B cell (primary cell): ENCODE measurements around the gene TENT5C. TPM values are rescaled to one million over a fixed set of nuclear protein-coding genes. Genes with fewer than 3 reads are reported as not detected.

Experiments used
- ATAC-seq: fragments of 200-7000 bp; cut with Tn5 transposase; one replicate; pipeline ENCODE4 v1.10.0; 2021; ENCODE audit warnings: low read depth, mild to moderate bottlenecking, moderate number of reproducible peaks, moderate library complexity
- CTCF ChIA-PET: fragments of 350-600 bp; sonication (Branson Sonifier 250); formaldehyde crosslinking; loops from one replicate; lab custom pipeline; 2021; ENCODE audit warnings: antibody characterized with exemption, inconsistent platforms; lab: Charles Lee
- POLR2A ChIA-PET: fragments of 350-600 bp; sonication (Branson Sonifier 250); formaldehyde crosslinking; loops from one replicate; lab custom pipeline; 2021; ENCODE audit warnings: antibody characterized with exemption; lab: Charles Lee
- DNase-seq: peaks from one replicate; pipeline ENCODE4 v3.0.0; 2013
- H2AFZ ChIP-seq: 2 replicates; pipeline ENCODE4 v1.6.1; 2012; ENCODE audit warnings: mild to moderate bottlenecking, low read depth, low read length; ENCODE audit not compliant: insufficient read depth, poor library complexity, severe bottlenecking
- H3K27ac ChIP-seq, 2 donors: 1 replicate in 1 of 2; 2 replicates in 1 of 2; pipeline ENCODE4 v1.5.1; 2012 to 2013; ENCODE audit warnings: low read length in 2 of 2, mild to moderate bottlenecking in 2 of 2, moderate library complexity in 1 of 2
- H3K27me3 ChIP-seq, 4 experiments: fragments of 200-600 bp in 1 of 4; sonication (generic) in 1 of 4; replicated peaks in 1 of 4; 1 replicate in 2 of 4; 2 replicates in 2 of 4; pipeline versions ENCODE4 v1.6.1 to v1.7.0; 2013 to 2016; ENCODE audit warnings: low read length in 3 of 4, mild to moderate bottlenecking in 2 of 4, mixed read lengths in 1 of 4, moderate library complexity in 1 of 4; ENCODE audit not compliant: insufficient read depth in 4 of 4, control insufficient read depth in 3 of 4; ENCODE audit errors: control extremely low read depth in 1 of 4
- H3K36me3 ChIP-seq, 2 experiments: replicated peaks in 1 of 2; 1 replicate in 1 of 2; 2 replicates in 1 of 2; pipeline versions ENCODE4 v1.6.1 to v1.7.1; 2013; ENCODE audit warnings: low read length in 1 of 2; ENCODE audit not compliant: insufficient read depth in 2 of 2, control insufficient read depth in 1 of 2; ENCODE audit errors: control extremely low read depth in 1 of 2, extremely low read depth in 1 of 2
- H3K4me1 ChIP-seq, 2 donors: fragments of 200-600 bp in 1 of 2; sonication (generic) in 1 of 2; 1 replicate in 1 of 2; 2 replicates in 1 of 2; pipeline versions ENCODE4 v1.5.1 to v1.6.1; 2013 to 2017; ENCODE audit warnings: low read length in 2 of 2; ENCODE audit not compliant: control insufficient read depth in 2 of 2, insufficient read depth in 2 of 2
- H3K4me2 ChIP-seq: replicated peaks from 2 replicates; pipeline ENCODE3; 2012; ENCODE audit warnings: mild to moderate bottlenecking, low read depth, low read length; ENCODE audit not compliant: poor library complexity, severe bottlenecking
- H3K4me3 ChIP-seq, 5 experiments: fragments of 200-600 bp in 1 of 5; sonication (generic) in 1 of 5; 1 replicate in 3 of 5; 2 replicates in 2 of 5; pipeline versions ENCODE4 v1.5.1 to v1.7.0; 2011 to 2016; ENCODE audit warnings: low read length in 4 of 5, mild to moderate bottlenecking in 4 of 5, low read depth in 2 of 5, control low read depth in 1 of 5, moderate library complexity in 1 of 5; ENCODE audit not compliant: insufficient read depth in 1 of 5; ENCODE audit errors: control extremely low read depth in 1 of 5, extremely low read depth in 1 of 5
- H3K79me2 ChIP-seq: fragments of 200-600 bp; sonication (generic); one replicate; pipeline ENCODE4 v1.6.0; 2016; ENCODE audit warnings: low read length; ENCODE audit not compliant: control insufficient read depth, insufficient read depth
- H3K9ac ChIP-seq: fragments of 200-600 bp; sonication (generic); 2 replicates; pipeline ENCODE4 v1.6.1; 2017; ENCODE audit warnings: mild to moderate bottlenecking, low read length, moderate library complexity
- H3K9me3 ChIP-seq, 3 donors: one replicate each; pipeline versions ENCODE4 v1.6.1 to v1.7.1; 2013; ENCODE audit warnings: low read length in 2 of 3; ENCODE audit not compliant: control insufficient read depth in 2 of 3, insufficient read depth in 1 of 3; ENCODE audit errors: control extremely low read depth in 1 of 3
- H4K20me1 ChIP-seq: 2 replicates; pipeline ENCODE4 v1.6.0; 2012; ENCODE audit warnings: mild to moderate bottlenecking, low read length; ENCODE audit not compliant: insufficient read depth, control insufficient read depth, poor library complexity, severe bottlenecking
- H3K27ac Mint-ChIP-seq: one replicate; pipeline ENCODE4 v1.8.0; 2021; ENCODE audit warnings: mixed read lengths
- H3K27me3 Mint-ChIP-seq: one replicate; pipeline ENCODE4 v1.8.0; 2021; ENCODE audit warnings: mixed read lengths
- H3K4me1 Mint-ChIP-seq: one replicate; pipeline ENCODE4 v1.8.0; 2021; ENCODE audit warnings: mixed read lengths
- H3K4me3 Mint-ChIP-seq: one replicate; pipeline ENCODE4 v1.8.0; 2021; ENCODE audit warnings: mixed read lengths
- H3K9me3 Mint-ChIP-seq: one replicate; pipeline ENCODE4 v1.8.0; 2022; ENCODE audit warnings: mixed read lengths; ENCODE audit not compliant: insufficient read depth
- CTCF ChIP-seq: fragments of 200-600 bp; IDR thresholded peaks from one replicate; pipeline ENCODE4 v1.8.0; 2022; ENCODE audit warnings: antibody characterized with exemption, mild to moderate bottlenecking
- EZH2 ChIP-seq: IDR thresholded peaks from 2 replicates; pipeline ENCODE4 v1.6.1; 2012; ENCODE audit warnings: borderline replicate concordance, low read depth, mild to moderate bottlenecking, moderate library complexity, low read length; ENCODE audit not compliant: insufficient read depth, poor library complexity, severe bottlenecking
- WGBS: methylation state at CpG from one replicate; pipeline ENCODE4 v1.1.5; 2013; ENCODE audit warnings: missing lambda C conversion rate; ENCODE audit not compliant: insufficient coverage; 5-methylcytosine and 5-hydroxymethylcytosine counted together
- intact Hi-C: fragments of 100-400 bp; cut with micrococcal nuclease; formaldehyde crosslinking; loops from one replicate; pipeline ENCODE4 v1.10.0; 2022
- polyA plus RNA-seq: library from polyadenylated mRNA; depleted of rRNA; stranded (reverse); fragments of >200 nt; gene quantifications from 2 replicates; pipeline ENCODE4 v1.2.3, GENCODE V29; 2012
- total RNA-seq, 2 donors: library from RNA; stranded (reverse); fragments of 120-200 nt in 1 of 2; gene quantifications; 1 replicate in 1 of 2; 2 replicates in 1 of 2; pipeline versions ENCODE4 v1.2.3 to v1.2.4, GENCODE V29; 2013 to 2022

Gene TENT5C
- total and polyA plus RNA-seq, 2 donors (not counting 1 experiment from before 2014, with no cell fraction given): 65.4 to 112 TPM

- DNase-seq (peak; percentile 76), ATAC-seq (peak; percentile 67)
- peak overlapping the region; percentile 76 for H3K4me3 Mint-ChIP-seq
- H3K27me3 Mint-ChIP-seq: no peaks in the 10 kb centered on the region
- Histone ChIP-seq H4K20me1 (no peaks in the 10 kb centered on the region), H3K27ac (peak overlapping the region; percentile 31 to 57), H3K4me1 (peaks cover 70 to 74% of the 10 kb centered on the region in 2 donors), H3K79me2 (peaks cover 28% of the 10 kb centered on the region), H2AFZ (no peak overlapping the region), H3K27me3 (no peaks in the 10 kb centered on the region), H3K9ac (peak overlapping the region; percentile 32), H3K4me3 (peak overlapping the region in 2 of 5 experiments; percentile 1 to 29), H3K4me2 (peak overlapping the region; percentile 67), H3K36me3 (no peaks in the 10 kb centered on the region), H3K9me3 (no peaks in the 10 kb centered on the region)
- WGBS: 100% methylated on average over 2 of the region's 8 CpGs
- ChIA-PET CTCF (interaction anchor here (0.9 to 6.5 kb wide), 11 partner anchors 11 to 124 kb away, joined by 3 to 38 read pairs (median 4); no protein-coding TSS in a partner anchor), POLR2A (interaction anchor here (2.3 kb wide), 1 partner anchor 27 kb away, joined by 13 read pairs; no protein-coding TSS in a partner anchor)
- peak overlapping the region; percentile 80 for H3K27ac Mint-ChIP-seq
- peaks cover 74% of the 10 kb centered on the region for H3K4me1 Mint-ChIP-seq
- peak; percentile 11 for TF ChIP-seq CTCF
- TF ChIP-seq EZH2: no peak
- H3K9me3 Mint-ChIP-seq: no peaks in the 10 kb centered on the region
- intact Hi-C loops: loop anchor here (2.0 kb wide), 1 partner anchor 38 kb away; no protein-coding TSS in a partner anchor
These were observed 31.0 kb downstream of the TENT5C start for GRCh38 chr1:117636637-117637425.

GRCh38 chr1:117638141-117638540, 32.3 kb downstream of the TENT5C start:
- Histone ChIP-seq H4K20me1 (no peaks in the 10 kb centered on the region), H3K9ac (no peak overlapping the region), H3K27ac (no peak overlapping the region), H3K9me3 (no peaks in the 10 kb centered on the region), H3K79me2 (peaks cover 21% of the 10 kb centered on the region), H3K27me3 (no peaks in the 10 kb centered on the region), H3K4me2 (peak overlapping the region; percentile 67), H2AFZ (no peak overlapping the region), H3K4me1 (peaks cover 69 to 70% of the 10 kb centered on the region in 2 donors), H3K4me3 (no peak overlapping the region), H3K36me3 (no peaks in the 10 kb centered on the region)
- peaks cover 62% of the 10 kb centered on the region for H3K4me1 Mint-ChIP-seq
- ChIA-PET CTCF (interaction anchor here (0.8 to 6.5 kb wide), 7 partner anchors 11 to 103 kb away, joined by 3 to 38 read pairs (median 3); no protein-coding TSS in a partner anchor), POLR2A (interaction anchor here (0.6 to 2.3 kb wide), 4 partner anchors 12 to 41 kb away, joined by 3 to 13 read pairs (median 4); no protein-coding TSS in a partner anchor)
- no peaks in the 10 kb centered on the region for H3K27me3 Mint-ChIP-seq
- no peak for ATAC-seq
- TF ChIP-seq EZH2 (no peak), CTCF (no peak)
- no peak overlapping the region for H3K4me3 Mint-ChIP-seq
- no peak for DNase-seq
- no peak overlapping the region for H3K27ac Mint-ChIP-seq
- intact Hi-C loops: no loop called here
- H3K9me3 Mint-ChIP-seq: no peaks in the 10 kb centered on the region
- WGBS: 17% methylated on average over 1 of the region's 1 CpG
